CD4-positive, alpha-beta T cell treated with Interleukin-4 for 4 hours (primary cell): Measurements from ENCODE around the gene ALX1.
"Not testable (repeated sequence)": the region's sequence is repeated elsewhere in the genome, so short reads cannot be mapped to it uniquely, and the experiment has no call there.

Experiments
- DNase-seq: peaks from one replicate; pipeline ENCODE4 v3.0.0-alpha.2; 2020

The ALX1 gene

GRCh38 chr12:85308374-85308773 is 28.4 kb downstream of the ALX1 start:
- DNase-seq, result no peak

- no peak for DNase-seq
Observed at GRCh38 chr12:85309125-85309566, 29.1 kb downstream of the ALX1 start.

GRCh38 chr12:85310025-85310424 is 30.0 kb downstream of the ALX1 start:
- DNase-seq, result no peak

GRCh38 chr12:85310456-85311076 is 30.5 kb downstream of the ALX1 start:
- DNase-seq, result no peak

GRCh38 chr12:85317866-85318636 is 38.0 kb downstream of the ALX1 start:
- not testable (repeated sequence) for DNase-seq

- DNase-seq, result no peak
Observed at GRCh38 chr12:85322715-85323114, 42.7 kb downstream of the ALX1 start.

- no peak for DNase-seq
Observed at GRCh38 chr12:85325442-85325841, 45.4 kb downstream of the ALX1 start.

- no peak for DNase-seq
Observed at GRCh38 chr12:85329913-85330312, 49.9 kb downstream of the ALX1 start.

GRCh38 chr12:85348779-85349178 is 68.8 kb downstream of the ALX1 start:
- DNase-seq, result no peak

GRCh38 chr12:85350356-85350755 is 70.3 kb downstream of the ALX1 start:
- DNase-seq, result no peak
